ENCODE results near the gene PASK. TPM values are rescaled to one million over a fixed set of nuclear protein-coding genes. Genes with fewer than 3 reads are reported as not detected.

Gene PASK
- polyA plus RNA-seq, 1 donor from 2014 or later: 26.0 TPM

- peak within 1 kb of the TSS; percentile 75 for H3K27ac ChIP-seq (ENCODE audit: low read length)
- no peaks in the 10 kb centered on the region for H4K20me1 ChIP-seq (ENCODE audit: insufficient read depth)
- peak within 1 kb of the TSS; percentile 92 for H2AFZ ChIP-seq (ENCODE audit: low read depth, low read length)
- no peaks in the 10 kb centered on the region for H3K9me3 ChIP-seq (ENCODE audit: low read length)
- peak within 1 kb of the TSS; percentile 92 for H3K9ac ChIP-seq (ENCODE audit: low read length)
- no peaks in the 10 kb centered on the region for H3K27me3 ChIP-seq (ENCODE audit: insufficient read depth, low read depth, low read length)
- H3K36me3 ChIP-seq (ENCODE audit: insufficient read depth, low read length): peaks cover 4% of the 10 kb centered on the region
- no peaks in the 10 kb centered on the region for H3F3A ChIP-seq (ENCODE audit: insufficient read depth, low read length, poor library complexity, severe bottlenecking)
- peak within 1 kb of the TSS; percentile 91 for H3K4me2 ChIP-seq (ENCODE audit: low read length)
- peaks cover 34% of the 10 kb centered on the region for H3K79me2 ChIP-seq (replicated peaks; ENCODE audit: insufficient read depth, low read length)
- TF ChIP-seq MXI1 (conservative IDR thresholded peaks at IDR 0.05; ENCODE audit: poor library complexity, severe bottlenecking): peak; percentile 83
- peak; percentile 99 for TF ChIP-seq TAF1 (IDR thresholded peaks at IDR 0.05; ENCODE audit: low read depth)
- TF ChIP-seq REST (IDR thresholded peaks at IDR 0.05; ENCODE audit: borderline replicate concordance): peak; percentile 87
- no peak for TF ChIP-seq EZH2 (IDR thresholded peaks at IDR 0.05; ENCODE audit: borderline replicate concordance, insufficient read depth, low read length, poor library complexity, severe bottlenecking)
- TF ChIP-seq SMC3 (conservative IDR thresholded peaks at IDR 0.05; ENCODE audit: poor library complexity): peak; percentile 44
- TF ChIP-seq EP300 (conservative IDR thresholded peaks at IDR 0.05; ENCODE audit: poor library complexity, severe bottlenecking): peak; percentile 57
- TF ChIP-seq POLR2AphosphoS5 (IDR thresholded peaks at IDR 0.05): peak; percentile 96
- no peak for TF ChIP-seq CTCF (IDR thresholded peaks at IDR 0.05; ENCODE audit: poor library complexity, severe bottlenecking)
- peak; percentile 50 for TF ChIP-seq RAD21 (conservative IDR thresholded peaks at IDR 0.05)
- no peaks in the 10 kb centered on the region for H3K9me2 ChIP-seq (ENCODE audit: insufficient read depth, low read length)
- H3K4me3 ChIP-seq (ENCODE audit: low read length): peak within 1 kb of the TSS; percentile 95
Observed at GRCh38 chr2:241102239-241102803, 47.0 kb downstream of the PASK start, which contains the start of gene MTERF4. Gene MTERF4 (minus strand): TSS chr2:241102287. CDS start chr2:241102273, 14 bp downstream.

GRCh38 chr2:241099246-241099645, 50.0 kb downstream of the PASK start:
- TF ChIP-seq SMC3 (conservative IDR thresholded peaks at IDR 0.05; ENCODE audit: poor library complexity) (no peak), EZH2 (IDR thresholded peaks at IDR 0.05; ENCODE audit: borderline replicate concordance, insufficient read depth, low read length, poor library complexity, severe bottlenecking) (no peak), CTCF (IDR thresholded peaks at IDR 0.05; ENCODE audit: poor library complexity, severe bottlenecking) (no peak), REST (IDR thresholded peaks at IDR 0.05; ENCODE audit: borderline replicate concordance) (no peak), EP300 (conservative IDR thresholded peaks at IDR 0.05; ENCODE audit: poor library complexity, severe bottlenecking) (no peak), TAF1 (IDR thresholded peaks at IDR 0.05; ENCODE audit: low read depth) (no peak), POLR2AphosphoS5 (IDR thresholded peaks at IDR 0.05) (no peak), MXI1 (conservative IDR thresholded peaks at IDR 0.05; ENCODE audit: poor library complexity, severe bottlenecking) (no peak)
- H3K36me3 ChIP-seq (ENCODE audit: insufficient read depth, low read length): peaks cover 10% of the 10 kb centered on the region

More at GRCh38 chr2:241099246-241099645, 50.0 kb downstream of the PASK start:
- no peaks in the 10 kb centered on the region for H3F3A ChIP-seq (ENCODE audit: insufficient read depth, low read length, poor library complexity, severe bottlenecking)
- peaks cover 34% of the 10 kb centered on the region for H3K79me2 ChIP-seq (replicated peaks; ENCODE audit: insufficient read depth, low read length)
- no peak overlapping the region for H3K9ac ChIP-seq (ENCODE audit: low read length)
- no peak overlapping the region for H2AFZ ChIP-seq (ENCODE audit: low read depth, low read length)
- no peak overlapping the region for H3K4me3 ChIP-seq (ENCODE audit: low read length)
- H3K27ac ChIP-seq (ENCODE audit: low read length): no peak overlapping the region
- H4K20me1 ChIP-seq (ENCODE audit: insufficient read depth): no peaks in the 10 kb centered on the region
- no peak overlapping the region for H3K4me2 ChIP-seq (ENCODE audit: low read length)
- H3K9me2 ChIP-seq (ENCODE audit: insufficient read depth, low read length): no peaks in the 10 kb centered on the region
- H3K9me3 ChIP-seq (ENCODE audit: low read length): no peaks in the 10 kb centered on the region
- H3K27me3 ChIP-seq (ENCODE audit: insufficient read depth, low read depth, low read length): no peaks in the 10 kb centered on the region
